Measurements from ENCODE around the gene MSMP. TPM values are rescaled to one million over a fixed set of nuclear protein-coding genes. Genes with fewer than 3 reads are reported as not detected.

MSMP gene
- total RNA-seq, 1 experiment from 2014 or later, result not detected

DNA sequence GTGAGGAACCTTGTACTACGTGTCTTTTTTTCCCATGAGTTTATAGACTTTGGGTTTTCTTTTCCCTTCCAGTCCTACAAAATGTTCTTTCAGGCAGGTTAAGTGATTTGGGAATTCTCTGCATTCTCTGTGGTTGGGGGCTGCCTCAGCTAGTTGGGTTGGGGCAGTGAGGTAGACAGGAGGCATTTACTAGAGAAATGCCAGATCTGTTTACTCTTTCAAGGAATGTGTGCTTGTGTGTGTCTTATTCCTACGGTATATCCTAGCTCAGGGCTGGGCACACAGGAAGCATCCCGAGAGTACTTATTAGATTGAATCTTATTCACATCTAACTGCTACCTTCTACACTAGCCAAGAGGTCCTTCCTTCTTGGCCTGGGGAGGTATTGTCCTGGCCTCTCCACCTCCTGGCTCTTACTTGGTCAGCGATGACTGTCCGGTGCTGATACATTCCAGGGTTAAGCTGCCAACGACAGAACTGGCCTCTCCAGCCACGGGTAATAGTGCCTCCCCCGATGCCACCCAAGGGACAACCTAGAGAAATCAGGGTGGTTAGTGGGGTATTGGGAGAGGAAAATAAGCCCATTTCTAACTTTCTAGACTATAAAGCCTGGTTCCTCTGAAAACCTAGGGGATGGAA lies 10.1 kb downstream of the MSMP start:
- no peak for DNase-seq (ENCODE audit: low read depth)

DNA sequence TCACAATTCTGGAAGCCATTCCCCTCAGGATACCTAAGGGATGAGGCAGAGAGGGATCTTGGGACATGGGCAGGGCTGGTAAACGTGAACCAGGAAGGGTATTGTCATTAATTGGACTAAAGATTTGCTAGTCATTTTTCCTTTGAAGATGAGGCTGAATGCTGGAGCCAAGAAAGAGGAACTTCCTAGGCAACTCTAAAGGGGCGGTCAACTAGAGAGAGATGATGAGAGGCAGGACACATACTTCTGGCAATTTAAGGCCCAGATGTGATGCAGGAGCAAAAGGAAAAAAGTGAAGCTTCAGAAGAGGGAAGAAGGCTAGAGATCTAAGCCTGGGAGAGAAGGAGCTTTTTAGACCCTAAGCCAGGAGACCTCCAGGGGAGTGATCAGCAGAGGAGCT lies 10.6 kb downstream of the MSMP start:
- DNase-seq (ENCODE audit: low read depth), result no peak

DNA sequence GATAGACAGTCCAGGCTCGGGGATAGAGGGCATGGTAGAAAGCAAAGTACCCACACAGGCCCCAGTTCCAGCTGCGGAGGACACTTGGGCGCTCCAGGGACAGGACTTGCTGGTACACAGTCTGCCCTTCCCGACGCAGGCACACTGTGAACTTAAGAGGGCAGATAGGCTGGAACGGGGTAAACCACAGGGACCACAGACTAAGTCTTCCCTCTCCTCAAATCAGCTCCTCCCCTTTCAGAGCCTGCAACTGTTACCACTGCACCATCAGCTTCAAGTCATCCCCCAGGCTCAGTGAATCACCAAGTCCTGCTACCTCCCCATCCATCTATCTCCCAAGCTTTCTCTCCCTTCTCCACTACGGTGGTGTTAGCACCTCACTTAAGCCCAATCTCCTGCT lies 12.3 kb downstream of the MSMP start:
- no peak for DNase-seq (ENCODE audit: low read depth)

DNA sequence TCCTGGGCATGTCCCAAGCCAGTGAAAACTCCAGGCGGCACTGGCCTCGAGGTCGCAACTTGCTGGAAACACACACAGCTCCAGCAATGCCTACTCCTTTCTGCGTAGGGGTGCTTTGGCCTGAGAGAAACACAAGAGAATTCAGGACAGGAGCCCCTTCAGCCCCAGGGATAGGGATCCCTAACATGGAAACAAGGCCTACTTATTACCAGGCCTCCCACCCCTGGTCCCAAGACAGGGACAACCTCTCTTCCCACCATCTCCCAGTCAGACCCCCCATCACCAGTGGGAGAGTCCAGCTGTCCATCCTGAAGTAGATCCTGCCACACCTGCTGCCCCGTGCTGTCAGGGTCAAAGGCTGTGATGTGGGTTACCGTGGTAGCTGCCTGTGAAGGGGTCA lies 13.8 kb downstream of the MSMP start:
- DNase-seq (ENCODE audit: low read depth), result no peak

DNA sequence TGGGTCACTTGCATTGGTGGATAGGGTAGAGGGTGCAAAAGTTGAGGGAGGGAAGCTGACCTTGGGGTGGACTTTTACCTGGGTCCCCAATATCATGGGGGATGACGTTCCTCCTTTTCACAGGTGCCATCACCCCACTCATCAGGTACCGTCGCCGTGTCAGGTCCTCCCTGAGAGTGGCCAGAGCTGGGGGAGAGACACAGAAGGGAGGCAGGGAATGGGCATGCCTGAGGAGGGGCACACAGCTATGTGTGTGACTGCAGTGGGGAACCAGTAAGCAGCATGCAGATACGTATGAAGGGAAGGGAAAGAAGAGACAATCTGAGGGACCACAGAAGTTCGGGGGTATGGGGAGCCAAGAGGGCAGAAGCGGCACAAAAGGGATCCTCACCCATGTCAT lies 15.2 kb downstream of the MSMP start:
- DNase-seq (ENCODE audit: low read depth), result no peak

- no peak for DNase-seq (ENCODE audit: low read depth)
Measured at GRCh38 chr9:35738186-35738585, 15.9 kb downstream of the MSMP start.

GRCh38 chr9:35737143-35737542 lies 16.9 kb downstream of the MSMP start:
- DNase-seq (ENCODE audit: low read depth), result no peak

DNA sequence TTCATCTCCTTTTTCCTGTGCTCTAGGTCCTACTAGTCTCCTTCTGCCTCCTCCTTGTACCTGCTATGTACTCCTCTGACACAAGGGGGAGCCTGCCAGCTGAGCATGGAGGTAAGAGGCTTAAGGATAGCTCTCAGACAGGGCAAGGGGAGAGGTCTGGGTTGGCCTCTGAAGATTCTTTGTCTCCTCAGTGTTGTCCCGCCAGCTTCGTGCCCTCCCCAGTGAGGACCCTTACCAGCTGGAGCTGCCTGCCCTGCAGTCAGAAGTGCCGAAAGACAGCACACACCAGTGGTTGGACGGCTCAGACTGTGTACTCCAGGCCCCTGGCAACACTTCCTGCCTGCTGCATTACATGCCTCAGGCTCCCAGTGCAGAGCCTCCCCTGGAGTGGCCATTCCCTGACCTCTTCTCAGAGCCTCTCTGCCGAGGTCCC lies 17.9 kb downstream of the MSMP start:
- DNase-seq (ENCODE audit: low read depth), result peak; percentile 68

GRCh38 chr9:35734096-35734495 lies 20.0 kb downstream of the MSMP start:
- DNase-seq (ENCODE audit: low read depth), result no peak

- peak; percentile 53 for DNase-seq (ENCODE audit: low read depth)
Measured at GRCh38 chr9:35732800-35733541, 21.1 kb downstream of the MSMP start.

DNA sequence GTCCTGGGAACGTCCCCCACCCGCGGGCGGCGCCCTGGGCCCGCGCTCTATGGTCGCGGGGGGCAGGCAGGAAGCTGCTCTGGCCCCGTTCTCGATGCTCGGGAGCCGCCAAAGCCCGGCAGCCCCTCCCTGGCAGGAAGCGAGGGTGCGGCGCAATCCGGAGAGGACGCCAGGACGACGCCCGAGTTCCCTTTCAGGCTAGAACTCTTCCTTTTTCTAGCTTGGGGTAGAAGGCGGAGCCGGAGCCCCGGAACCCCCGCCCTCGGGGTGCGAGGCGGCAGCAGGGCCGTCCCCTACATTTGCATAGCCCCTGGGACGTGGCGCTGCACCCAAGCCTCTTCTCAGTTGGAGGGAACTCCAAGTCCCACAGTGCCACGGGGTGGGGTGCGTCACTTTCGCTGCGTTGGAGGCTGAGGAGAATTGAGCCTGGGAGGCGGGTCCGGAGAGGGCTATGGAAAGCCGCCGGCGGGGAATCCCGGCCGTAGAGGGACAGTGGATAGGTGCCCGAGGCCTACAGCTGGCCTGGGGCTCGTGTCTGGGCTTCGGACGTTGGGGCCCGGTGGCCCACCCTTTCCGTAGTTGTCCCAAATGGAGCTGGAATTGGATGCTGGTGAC lies 21.8 kb downstream of the MSMP start, which contains the start of the genes CREB3 and TLN1:
Gene CREB3 (plus strand): TSS at position 482 of the 615 bp plus-strand sequence. CDS start 107 bp downstream, at position 589.
Gene TLN1 (minus strand): TSS at position 11 of the 615 bp plus-strand sequence. CDS start 6,501 bp downstream, outside the sequence.
- DNase-seq (ENCODE audit: low read depth), result peak; percentile 99

GRCh38 chr9:35731415-35732184 lies 22.5 kb downstream of the MSMP start:
- no peak for DNase-seq (ENCODE audit: low read depth)

DNA sequence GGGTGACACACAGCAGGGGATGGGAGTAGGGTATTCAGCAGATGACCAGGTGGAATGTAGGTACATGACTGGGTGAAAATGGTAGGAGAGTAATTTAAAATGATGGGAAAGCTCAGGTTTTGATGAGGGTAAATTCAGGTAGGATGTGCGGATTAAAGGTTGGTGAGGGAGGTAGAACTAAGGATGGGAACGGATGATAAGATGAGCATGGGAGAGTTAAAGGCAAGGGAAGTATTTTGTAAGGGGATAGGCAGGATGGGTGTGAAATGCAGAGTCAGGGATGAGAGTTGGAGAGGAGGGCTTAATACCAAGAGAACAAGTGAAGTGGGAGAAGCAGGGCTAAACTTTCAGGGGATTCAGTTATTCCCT lies 23.6 kb downstream of the MSMP start:
- no peak for DNase-seq (ENCODE audit: low read depth)

- peak; percentile 89 for DNase-seq (ENCODE audit: low read depth)
Measured at GRCh38 chr9:35729700-35730485, 24.2 kb downstream of the MSMP start.

- no peak for DNase-seq (ENCODE audit: low read depth)
Measured at GRCh38 chr9:35729101-35729500, 25.0 kb downstream of the MSMP start.

GRCh38 chr9:35728041-35728971 lies 25.8 kb downstream of the MSMP start:
- DNase-seq (ENCODE audit: low read depth), result peak; percentile 91

GRCh38 chr9:35727676-35728040 lies 26.4 kb downstream of the MSMP start:
- DNase-seq (ENCODE audit: low read depth), result no peak

GRCh38 chr9:35726931-35727330 lies 27.1 kb downstream of the MSMP start:
- DNase-seq (ENCODE audit: low read depth), result peak; percentile 33

DNA sequence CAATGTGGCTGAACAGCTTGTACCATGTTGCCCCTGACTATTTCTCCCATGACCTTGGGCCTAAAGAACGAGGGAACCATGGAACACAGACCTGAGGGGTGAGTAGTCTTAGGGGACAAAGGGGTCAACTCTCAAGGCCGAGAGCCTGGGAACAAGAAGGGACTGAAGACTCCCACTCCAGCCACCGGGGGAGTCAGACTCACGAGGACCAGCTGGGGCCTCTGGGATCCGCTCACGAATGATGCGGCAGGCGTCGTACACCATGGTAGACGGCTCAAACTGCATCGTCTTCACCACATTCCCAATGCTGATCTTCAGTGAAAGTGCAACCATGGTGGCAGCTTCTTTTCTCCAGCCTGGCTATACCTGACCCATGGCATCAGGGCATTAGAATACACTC lies 28.7 kb downstream of the MSMP start:
- DNase-seq (ENCODE audit: low read depth), result no peak

- no peak for DNase-seq (ENCODE audit: low read depth)
Measured at GRCh38 chr9:35723908-35724307, 30.2 kb downstream of the MSMP start.
